NCI-H2196 (cell line): ENCODE data around the gene CNBP.
"Not testable (repeated sequence)": the region's sequence is repeated elsewhere in the genome, so short reads cannot be mapped to it uniquely, and the experiment has no call there.

Source experiments
- DNase-seq: peaks from one replicate; lab custom pipeline; 2025; ENCODE audit not compliant: unreplicated experiment; lab: John Stamatoyannopoulos, UW

CNBP gene

DNA sequence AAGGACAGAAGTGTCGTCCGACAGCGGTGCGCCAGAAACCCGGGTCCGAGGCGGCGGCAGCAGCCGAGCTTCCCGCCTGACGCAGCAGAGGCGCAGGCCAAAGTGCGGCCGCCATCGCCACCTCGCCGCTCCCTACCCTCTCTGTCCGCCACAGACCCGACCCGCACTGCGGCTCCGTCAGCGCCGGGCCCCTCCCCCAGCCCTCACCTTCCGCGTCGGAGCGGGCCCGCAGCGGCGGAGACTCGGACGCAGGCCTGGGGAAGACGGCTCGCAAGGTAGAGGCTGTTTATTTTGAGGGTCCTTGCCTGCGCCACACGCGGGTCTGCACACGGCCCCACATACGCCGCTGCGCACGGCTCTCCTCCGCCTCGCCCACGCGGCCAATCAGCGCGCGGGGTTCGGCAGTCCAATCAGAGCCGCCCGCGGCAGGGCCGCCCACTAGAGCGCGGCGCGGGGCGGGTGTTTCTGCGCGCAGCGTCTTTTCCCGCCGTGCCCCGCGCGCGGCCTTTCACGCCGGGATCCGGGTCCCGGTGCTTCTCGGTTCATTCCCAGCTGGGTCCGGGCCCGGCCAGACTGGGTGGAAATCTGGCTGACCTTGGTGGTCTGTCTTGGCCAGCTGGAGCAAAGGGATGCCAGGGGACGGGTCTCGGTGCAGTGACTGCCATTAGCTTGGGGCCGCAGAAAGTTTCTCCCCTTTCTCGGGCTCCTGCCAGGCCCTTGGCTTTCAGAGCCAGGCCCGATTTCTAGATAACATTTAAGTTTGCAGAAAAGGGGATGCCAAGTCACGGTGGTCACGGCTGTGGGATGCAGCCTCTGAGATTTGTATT is at the start of gene CNBP:
CNBP (minus strand) TSS at position 328 of the 827 bp plus-strand sequence. CDS start 12,139 bp downstream, outside the sequence.
- peak; percentile 99 for DNase-seq

DNA sequence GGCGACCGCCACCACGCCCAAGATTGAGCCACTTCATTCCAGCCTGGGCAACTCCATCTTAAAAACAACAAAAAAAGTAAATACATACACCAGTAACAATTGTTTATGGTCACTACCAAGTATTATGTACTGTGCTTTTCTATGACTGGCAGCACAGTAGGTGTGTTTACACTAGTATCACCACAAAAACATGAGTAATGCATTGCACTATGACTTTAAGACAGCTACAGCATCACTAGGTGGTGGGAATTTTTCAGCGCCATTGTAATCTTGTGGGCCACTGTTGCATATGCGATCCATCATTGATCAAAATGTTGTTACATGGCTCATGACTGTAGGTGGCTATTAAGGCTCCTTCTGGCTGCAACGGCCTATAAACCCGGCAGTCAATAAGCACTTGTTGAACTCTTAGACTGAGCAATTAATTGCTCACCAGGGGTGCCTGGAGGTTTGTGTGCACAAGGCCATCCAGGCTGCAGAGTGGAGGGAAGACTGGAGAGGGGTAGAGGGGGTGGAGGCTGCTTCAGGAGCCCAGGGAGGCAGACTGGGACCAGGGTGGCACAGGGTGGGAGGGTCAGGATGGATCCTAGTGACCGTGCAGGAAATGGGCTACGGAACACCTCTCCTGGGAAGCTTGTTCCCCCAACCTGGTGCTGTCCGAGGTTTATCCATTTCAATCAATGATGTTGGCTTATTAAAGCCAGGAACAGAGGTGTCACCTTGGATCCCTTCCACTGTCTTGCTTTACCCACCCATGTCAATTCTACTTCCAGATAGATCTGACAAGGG is 47.8 kb upstream of the CNBP start:
- DNase-seq: no peak

DNA sequence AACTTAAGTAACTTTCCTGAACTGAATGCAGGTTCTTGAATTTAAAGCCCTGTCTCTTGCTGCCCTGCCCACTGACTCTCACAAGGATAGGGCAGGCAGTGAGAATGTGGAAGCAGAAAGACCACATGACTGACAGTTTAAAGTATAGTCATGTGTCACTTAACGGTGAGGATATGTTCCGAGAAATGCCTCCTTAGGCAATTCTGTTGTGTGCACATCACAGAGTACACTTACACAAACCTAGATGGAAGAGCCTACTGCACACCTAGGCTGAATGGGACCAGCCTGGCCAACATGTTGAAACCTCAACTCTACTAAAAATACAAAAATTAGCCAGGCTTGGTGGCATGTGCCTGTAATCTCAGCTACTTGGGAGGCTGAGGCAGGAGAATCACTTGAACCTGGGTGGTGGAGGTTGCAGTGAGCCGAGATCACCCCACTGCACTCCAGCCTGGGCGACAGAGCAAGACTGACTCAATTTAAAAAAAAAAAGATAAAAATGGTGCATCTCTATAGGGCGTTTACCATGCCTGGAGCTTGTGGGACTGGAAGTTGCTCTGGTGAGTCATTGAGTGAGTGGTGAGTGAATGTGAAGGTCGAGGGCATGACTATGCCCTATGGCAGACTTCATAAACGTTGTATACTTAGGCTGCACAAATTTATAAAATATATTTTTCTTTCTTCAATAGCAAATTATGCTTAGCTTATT is 46.8 kb upstream of the CNBP start:
- no peak for DNase-seq

DNA sequence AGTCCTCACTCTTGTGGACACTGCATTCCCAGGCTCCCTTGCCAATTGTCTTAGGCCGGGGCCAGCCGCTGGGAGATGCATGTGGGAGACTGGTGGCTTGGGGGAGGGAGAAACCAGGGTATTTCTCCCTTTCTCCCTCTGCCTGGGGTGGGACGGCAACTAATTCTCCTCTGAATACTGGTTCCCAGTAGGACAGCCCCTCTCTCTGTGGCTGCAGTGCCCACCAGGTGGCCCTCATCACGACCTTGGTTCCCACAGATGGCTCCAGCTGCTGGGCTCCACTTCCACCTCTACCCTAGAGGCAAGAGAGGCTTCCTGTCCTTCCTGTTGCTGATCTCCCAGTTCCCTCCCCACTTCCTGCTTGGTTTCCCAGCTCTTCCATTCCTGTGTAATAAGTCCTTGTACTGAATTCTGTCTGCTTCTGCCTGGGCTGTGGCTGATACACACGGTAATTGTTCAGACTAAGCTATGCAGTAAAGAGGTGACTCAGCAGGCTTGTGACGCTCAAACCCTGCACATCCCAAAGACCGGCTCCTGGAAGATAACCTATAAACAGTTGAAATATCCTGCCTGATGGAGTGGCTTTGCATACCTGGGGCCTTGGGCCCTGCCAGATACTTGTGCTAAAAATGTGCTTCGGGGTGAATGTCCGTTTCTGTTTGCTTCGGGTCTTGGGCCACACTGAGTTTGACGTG is 45.3 kb upstream of the CNBP start:
- DNase-seq: no peak

DNA sequence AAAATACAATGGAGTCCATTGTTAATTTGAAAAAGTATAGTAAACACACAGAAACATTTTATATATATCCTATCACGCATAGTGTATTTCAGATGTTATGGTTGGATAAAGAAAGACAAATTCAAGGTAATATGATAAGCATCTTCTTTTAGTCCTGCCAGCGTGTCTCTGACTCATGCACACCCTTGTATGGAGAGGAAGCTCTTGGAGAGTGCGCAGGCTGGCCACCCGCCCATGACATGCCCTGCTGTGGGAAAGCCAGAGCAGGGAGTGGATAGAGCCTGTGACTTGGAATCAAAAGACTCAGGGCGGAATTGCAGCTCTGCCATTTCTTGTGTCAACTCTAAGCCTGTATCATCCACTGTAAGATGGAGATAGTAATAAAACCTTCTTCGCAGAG is 42.7 kb upstream of the CNBP start:
- peak; percentile 91 for DNase-seq

DNA sequence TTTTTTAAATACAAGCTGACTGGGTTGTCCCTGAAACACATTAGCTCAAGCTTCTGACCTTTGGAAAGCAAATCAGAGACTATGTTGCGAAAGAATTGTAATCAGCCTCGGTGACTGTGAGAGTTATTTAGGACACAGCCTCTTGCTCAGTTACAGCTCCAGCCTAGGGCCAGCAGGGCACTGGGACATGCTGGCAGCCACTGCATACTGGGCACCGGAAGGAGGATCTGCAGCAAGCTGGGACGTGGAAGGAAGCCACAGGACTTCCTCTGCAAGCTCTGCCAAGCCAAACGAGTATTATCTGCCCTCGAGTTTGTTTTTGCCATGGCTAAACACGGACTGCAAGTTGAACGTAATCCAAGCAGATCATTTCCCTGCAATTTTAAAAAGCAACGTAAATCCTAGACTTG is 41.3 kb upstream of the CNBP start:
- peak; percentile 76 for DNase-seq

DNA sequence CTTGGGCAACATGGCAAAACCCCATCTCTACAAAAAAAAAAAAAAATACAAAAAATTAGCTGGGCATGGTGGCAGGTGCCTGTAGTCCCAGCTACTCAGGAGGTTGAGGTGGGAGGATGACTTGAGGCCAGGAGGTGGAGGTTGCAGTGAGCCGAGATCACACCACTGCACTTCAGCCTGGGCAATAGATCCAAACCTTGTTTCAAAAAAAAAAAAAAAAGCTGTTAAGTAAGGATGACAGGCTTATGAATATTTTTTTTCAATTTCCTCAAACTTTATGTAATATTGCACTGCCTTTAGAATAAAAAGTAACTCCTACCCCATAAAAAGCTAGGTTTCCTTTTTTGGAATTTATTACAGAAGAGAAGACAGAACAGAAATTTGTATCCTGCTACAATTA is 40.7 kb upstream of the CNBP start:
- DNase-seq: not testable (repeated sequence)

DNA sequence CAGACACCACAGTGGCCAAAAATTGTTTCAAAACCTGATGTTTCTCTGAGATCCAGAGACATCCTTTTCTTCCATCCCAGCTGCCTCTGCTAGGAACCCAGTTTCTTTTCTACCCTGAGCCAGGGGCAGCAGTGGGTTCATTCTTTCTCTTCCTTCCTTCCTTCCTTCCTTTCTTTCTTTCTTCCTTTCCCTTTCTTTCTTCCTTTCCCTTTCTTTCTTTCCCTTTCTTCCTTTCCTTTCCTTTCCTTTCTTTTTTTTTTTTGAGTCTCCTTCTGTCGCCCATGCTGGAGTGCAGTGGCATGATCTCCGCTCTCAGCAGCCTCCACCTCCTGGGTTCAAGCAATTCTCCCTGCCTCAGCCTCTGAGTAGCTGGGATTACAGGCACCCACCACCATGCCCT is 35.0 kb upstream of the CNBP start:
- no peak for DNase-seq

DNA sequence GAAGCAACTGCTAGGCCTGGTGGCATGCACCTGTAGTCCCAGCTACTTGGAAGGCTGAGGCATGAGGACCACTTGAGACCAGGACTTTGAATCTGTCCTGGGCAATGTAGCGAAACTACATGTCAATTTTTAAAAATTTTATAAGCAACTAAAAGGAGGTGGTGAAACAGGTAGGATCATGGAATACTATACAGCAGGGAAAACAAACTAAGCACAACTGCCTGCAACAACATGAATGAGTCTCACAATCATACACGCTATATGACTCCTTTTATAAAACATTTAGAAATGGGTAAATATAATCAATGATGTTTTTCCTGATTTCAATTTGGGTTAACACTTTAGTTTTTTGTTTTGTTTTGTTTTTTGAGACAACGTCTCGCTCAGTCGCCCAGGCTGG is 29.5 kb upstream of the CNBP start:
- no peak for DNase-seq

DNA sequence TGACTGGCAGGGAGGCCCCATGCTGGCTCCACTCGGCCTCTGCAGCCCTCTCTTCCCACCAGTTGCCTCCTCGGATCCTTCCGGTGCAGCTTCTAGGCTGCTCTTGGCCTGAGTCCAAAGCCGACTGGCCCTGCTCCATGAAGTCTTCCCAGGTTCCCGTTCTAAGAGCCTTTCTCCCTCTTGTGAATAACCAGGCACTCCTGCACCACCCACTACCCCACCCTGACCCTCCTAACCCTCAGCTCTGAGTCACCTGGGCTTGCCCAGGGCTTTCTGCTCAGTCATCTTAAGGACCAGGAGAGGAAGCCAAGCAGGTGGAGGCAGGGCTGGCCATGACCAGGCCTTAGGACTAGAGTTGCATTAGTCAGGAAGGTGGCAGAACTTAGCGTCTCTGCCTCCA is 28.1 kb upstream of the CNBP start:
- DNase-seq: peak; percentile 95

DNA sequence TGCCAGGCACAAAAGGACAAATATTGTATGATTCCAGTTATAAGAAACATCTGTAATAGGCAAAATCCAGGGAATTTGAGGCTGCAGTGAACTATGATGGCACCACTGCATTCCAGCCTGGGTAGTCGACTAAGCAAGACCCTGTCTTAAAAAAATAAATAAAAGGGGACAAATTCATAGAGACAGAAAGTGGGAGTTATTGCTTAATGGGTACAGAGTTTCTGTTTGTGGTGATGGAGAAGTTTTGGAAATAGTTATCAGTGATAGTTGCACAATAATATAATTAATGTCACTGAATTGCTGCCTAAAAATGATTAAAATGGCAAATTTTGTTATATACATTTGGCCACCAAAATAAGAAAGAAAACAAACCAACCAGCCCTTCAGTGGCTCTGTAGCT is 27.6 kb upstream of the CNBP start:
- DNase-seq: no peak

DNA sequence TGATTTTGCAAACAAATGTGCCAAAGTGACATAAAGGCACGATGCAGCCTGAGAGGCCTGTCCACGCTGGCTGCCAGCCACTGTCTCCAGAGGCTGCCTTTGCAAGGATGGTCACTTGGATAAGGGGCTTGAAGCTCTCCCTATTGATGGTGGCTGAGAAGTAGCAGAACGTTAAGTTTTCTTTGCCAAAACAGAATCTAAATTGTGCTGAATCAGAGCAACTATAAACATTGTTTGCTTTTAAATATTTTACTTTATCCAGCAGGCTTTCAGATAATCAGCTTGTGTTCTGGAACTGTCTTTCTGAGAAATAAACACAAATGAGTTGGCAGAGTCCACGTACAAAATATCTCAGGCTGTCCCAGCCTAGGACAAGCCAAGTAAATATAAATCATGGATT is 23.8 kb upstream of the CNBP start:
- no peak for DNase-seq

DNA sequence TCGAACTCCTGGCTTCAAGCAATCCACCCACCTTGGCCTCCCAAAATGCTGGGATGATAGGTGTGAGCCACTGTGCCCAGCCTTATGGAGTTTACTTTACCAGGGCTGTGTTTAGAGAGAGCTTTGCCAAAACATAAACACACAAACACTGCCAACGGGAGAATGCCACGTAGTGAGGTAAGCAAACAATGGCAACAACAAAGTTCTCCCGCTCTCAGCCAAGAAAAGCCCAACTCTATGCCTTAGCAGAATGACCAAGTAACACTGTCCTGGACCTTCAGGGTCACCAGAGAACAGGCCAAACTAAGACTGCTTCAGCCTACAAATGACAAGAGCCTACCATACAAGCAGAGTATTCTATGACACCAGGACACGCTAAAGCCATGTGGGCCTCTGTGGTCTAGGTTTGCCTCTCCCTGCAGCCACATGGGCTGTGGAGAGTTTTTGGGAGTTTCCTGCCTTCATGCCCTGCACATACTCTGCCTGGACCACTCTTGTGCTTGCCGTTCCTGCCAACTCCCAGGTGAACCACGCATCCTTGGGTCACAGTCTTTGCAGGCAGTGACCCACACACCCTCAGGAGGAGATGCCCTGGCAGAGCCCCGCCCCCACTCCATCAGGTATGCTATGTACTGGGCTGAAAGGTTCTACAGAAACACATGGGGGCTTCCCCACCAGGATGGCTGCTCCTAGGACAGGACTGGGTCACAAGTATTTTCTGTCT is 21.6 kb upstream of the CNBP start:
- DNase-seq: no peak

DNA sequence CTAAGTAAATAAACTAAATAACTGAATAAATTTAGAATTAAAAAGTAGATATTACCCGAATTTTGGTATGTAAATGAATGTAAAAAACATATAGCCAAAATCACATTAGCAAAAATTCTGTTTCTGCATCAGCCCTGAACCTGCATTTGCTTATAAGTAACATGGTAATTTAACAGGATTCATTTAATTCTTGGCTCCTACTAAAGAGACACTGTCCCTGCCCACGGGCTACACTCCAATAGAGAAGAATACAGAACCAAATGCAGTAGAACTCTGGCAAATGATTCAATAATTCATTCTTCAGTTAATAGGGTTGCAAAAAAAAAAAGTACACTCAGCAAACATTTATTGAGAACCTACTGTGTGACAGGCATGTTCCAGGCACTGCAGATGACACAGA is 20.8 kb upstream of the CNBP start:
- DNase-seq: no peak

DNA sequence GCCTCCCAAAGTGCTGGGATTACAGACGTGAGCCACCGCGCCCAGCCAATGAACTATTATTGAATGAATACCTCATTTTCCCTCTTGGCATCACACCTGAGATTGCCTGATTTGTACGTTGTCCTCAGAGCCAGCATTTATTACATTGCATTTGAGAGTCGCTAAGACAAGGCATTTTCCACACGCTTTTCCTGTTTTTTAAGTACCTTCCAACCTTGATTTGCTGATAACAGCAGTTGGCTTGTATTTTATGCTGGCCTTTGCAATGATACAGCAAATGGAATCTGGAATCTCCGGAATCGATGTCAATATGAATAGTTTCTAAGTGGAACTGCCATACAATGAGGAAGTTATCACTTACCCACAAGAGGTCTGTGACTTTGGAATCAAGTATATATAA is 15.7 kb upstream of the CNBP start:
- no peak for DNase-seq

DNA sequence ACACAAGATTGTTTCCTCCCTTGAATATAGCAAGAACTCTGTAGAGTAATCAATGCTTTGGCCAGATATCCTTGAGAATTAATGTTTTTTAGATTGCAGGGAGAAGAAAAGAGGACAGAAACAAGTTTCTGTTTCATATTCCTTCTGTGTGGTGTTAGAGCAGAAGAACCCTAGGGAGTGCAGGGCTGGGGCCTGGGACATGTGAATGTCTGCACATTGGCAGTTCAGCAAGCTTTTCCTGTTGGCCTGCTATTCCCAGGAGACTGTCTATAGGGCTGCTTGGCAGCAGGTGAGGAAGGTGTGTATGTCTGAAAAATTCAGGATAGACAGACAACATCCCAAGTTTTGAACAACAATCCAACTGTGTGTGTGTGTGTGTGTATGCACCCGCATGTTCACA is 13.6 kb upstream of the CNBP start:
- DNase-seq: no peak

DNA sequence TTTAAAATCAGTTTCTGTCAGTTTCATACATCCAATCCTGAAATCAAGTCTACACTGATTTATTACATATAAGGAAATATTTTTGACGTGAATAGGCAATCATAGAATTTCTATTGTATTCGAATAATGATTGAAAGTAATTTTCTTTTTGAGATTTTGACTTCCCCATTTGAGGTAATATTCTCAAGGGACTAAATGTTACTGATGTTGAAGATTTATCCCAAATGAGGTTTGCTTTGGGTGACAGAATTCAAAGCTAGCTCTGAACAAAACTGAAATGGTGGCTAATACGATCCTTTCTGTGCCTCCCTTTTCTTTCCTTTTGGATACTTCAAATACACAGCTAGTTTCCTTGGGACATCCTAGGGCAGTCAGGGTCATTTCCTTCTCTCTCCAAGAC is 12.9 kb upstream of the CNBP start:
- DNase-seq: no peak

DNA sequence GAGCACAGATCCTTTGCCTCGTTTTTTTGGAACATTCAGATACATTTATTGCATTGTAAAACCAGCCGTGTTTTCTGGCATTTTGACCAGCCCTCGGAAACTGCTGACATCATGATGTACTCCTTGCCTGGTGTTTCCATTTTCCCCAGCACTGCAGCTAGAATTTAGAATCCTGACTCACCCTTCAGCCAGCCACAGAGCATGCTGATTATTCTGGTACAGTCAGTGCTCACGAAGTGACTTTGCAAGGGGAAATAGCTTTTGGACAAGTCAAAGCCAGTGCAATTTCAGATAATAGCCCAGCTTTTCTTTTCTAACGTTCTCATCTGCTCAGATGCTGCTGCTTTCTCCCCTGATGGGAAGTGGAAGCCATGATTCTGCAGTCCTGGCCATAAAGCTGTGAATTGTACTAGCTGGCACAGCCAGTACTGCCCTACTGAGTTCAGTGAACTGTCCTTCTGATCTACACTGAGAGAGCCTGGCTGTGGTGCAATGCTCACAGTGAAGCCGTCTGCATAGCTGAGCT is 12.1 kb upstream of the CNBP start:
- no peak for DNase-seq

DNA sequence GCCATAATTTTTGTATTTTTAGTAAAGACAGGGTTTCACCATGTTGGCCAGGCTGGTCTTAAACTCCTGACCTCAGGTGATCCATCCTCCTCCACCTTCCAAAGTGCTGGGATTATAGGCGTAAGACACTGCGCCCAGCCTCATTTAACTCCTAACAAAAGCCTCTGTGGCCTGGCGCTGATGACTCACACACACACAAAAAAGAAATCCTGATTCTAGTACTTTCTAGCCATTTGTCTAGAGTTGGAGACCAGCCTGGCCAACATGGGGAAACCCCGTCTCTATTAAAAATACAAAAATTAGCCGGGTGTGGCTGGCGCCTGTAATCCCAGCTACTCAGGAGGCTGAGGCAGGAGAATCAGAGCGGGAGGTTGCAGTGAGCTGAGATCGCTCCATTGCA is 6.1 kb upstream of the CNBP start:
- DNase-seq: not testable (repeated sequence)

DNA sequence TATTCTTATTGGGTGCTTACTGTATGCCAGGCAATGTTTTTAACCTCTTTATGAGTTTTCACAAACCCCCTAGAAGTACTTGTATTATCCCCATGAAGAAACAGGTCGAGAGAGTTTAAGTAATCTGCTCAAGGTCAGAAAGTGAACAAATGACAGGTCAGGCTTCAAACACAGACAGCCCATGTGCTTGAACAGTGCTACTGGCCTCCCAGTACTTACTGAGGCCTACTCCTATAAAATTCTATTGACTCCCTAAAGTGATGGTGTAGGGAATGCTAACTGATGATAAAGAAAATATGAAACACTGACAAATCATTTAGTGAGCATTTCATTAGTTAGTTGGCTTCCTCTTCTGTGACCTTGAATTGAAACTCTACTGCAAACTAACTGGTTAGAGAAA is 4.2 kb upstream of the CNBP start:
- DNase-seq: no peak
